GM23338 (cell line): ENCODE data around the gene FAM167B.

Experiments used
- CREB1 ChIP-seq: fragments of 250-450 bp; sonication (Bioruptor Pico); IDR thresholded peaks from 2 replicates; pipeline ENCODE4 v1.5.0; 2020; ENCODE audit warnings: low read depth, mild to moderate bottlenecking, moderate library complexity
- CTCF ChIP-seq, 2 experiments: fragments of 200-600 bp in 1 of 2; sonication (generic) in 1 of 2; conservative IDR thresholded peaks; 2 replicates each; pipeline versions ENCODE4 v1.5.1 to v1.6.1; 2016 to 2017; ENCODE audit warnings: antibody characterized with exemption in 2 of 2, low read depth in 2 of 2, mild to moderate bottlenecking in 2 of 2, moderate library complexity in 1 of 2
- ETS1 ChIP-seq: IDR thresholded peaks from 2 replicates; pipeline ENCODE4 v1.6.1; 2016; ENCODE audit warnings: antibody characterized with exemption
- EZH2 ChIP-seq: fragments of 200-600 bp; sonication (generic); IDR thresholded peaks from one replicate; pipeline ENCODE4 v1.8.0; 2017; ENCODE audit warnings: antibody characterized with exemption, mild to moderate bottlenecking, low read depth; ENCODE audit not compliant: unreplicated experiment
- EZH2phosphoT487 ChIP-seq: fragments of 200-600 bp; sonication (generic); IDR thresholded peaks from one replicate; pipeline ENCODE4 v1.8.1; 2018; ENCODE audit warnings: antibody characterized with exemption; ENCODE audit not compliant: unreplicated experiment
- JUNB ChIP-seq: IDR thresholded peaks from one replicate; pipeline ENCODE4 v1.6.1; 2016; ENCODE audit warnings: antibody characterized with exemption; ENCODE audit not compliant: unreplicated experiment
- NANOG ChIP-seq: IDR thresholded peaks from 2 replicates; pipeline ENCODE4 v1.6.1; 2016; ENCODE audit warnings: antibody characterized with exemption, borderline replicate concordance
- POLR2AphosphoS5 ChIP-seq: IDR thresholded peaks from 2 replicates; pipeline ENCODE4 v1.6.1; 2016; ENCODE audit warnings: antibody characterized with exemption, low read depth
- REST ChIP-seq: IDR thresholded peaks from one replicate; pipeline ENCODE4 v1.6.1; 2018; ENCODE audit warnings: antibody characterized with exemption; ENCODE audit not compliant: unreplicated experiment
- STAT1 ChIP-seq: IDR thresholded peaks from one replicate; pipeline ENCODE4 v1.6.1; 2016; ENCODE audit warnings: antibody characterized with exemption; ENCODE audit not compliant: unreplicated experiment
- ZNF331 ChIP-seq: fragments of 250-450 bp; sonication (Bioruptor Pico); IDR thresholded peaks from 2 replicates; pipeline ENCODE4 v1.5.0; 2020; ENCODE audit warnings: low read depth, mild to moderate bottlenecking, moderate library complexity

GRCh38 chr1:32205401-32206370, 41.3 kb upstream of the FAM167B start, which contains the start of gene IQCC:
- TF ChIP-seq CTCF (conservative IDR thresholded peaks at IDR 0.05; ENCODE audit: low read depth in 2 of 2) (peak; percentile 39 to 61), EZH2 (no peak), ETS1 (no peak), POLR2AphosphoS5 (peak; percentile 89), JUNB (no peak), STAT1 (no peak), REST (no peak), CREB1 (CRISPR knock-in tag) (peak; percentile 95), ZNF331 (CRISPR knock-in tag) (no peak), EZH2phosphoT487 (no peak), NANOG (no peak)
